GM23338 (cell line): ENCODE data around the gene NANOGP8.

Experiments
- CTCF ChIP-seq, 2 experiments: fragments of 200-600 bp in 1 of 2; sonication (generic) in 1 of 2; conservative IDR thresholded peaks; 2 replicates each; pipeline versions ENCODE4 v1.5.1 to v1.6.1; 2016 to 2017; ENCODE audit warnings: antibody characterized with exemption in 2 of 2, low read depth in 2 of 2, mild to moderate bottlenecking in 2 of 2, moderate library complexity in 1 of 2
- EZH2 ChIP-seq: fragments of 200-600 bp; sonication (generic); IDR thresholded peaks from one replicate; pipeline ENCODE4 v1.8.0; 2017; ENCODE audit warnings: antibody characterized with exemption, mild to moderate bottlenecking, low read depth; ENCODE audit not compliant: unreplicated experiment

- TF ChIP-seq EZH2 (no peak), CTCF (conservative IDR thresholded peaks at IDR 0.05; ENCODE audit: low read depth in 2 of 2) (no peak)
Measured at GRCh38 chr15:35058534-35059054, 26.5 kb downstream of the NANOGP8 start.
